H54 (cell line): ENCODE data around the gene GRK6.
A peak's percentile ranks its signal among the peaks of the same experiment; 100 is the strongest.

Source experiments
- DNase-seq: peaks from one replicate; pipeline ENCODE4 v3.0.0; 2011; ENCODE audit warnings: low spot score, mixed read lengths; ENCODE audit not compliant: insufficient read length
- FAIRE-seq: peaks from 3 replicates; lab custom pipeline; 2011; peaks lifted over from hg19 to GRCh38; lab: Jason Lieb, UNC
- POLR2A ChIP-seq: IDR thresholded peaks from 2 replicates; pipeline ENCODE4 v1.6.1; 2011; ENCODE audit warnings: low read depth, mild to moderate bottlenecking, low read length

Gene GRK6

GRCh38 chr5:177453852-177454396, 27.4 kb downstream of the GRK6 start:
- FAIRE-seq (no peak), DNase-seq (no peak)
- no peak for TF ChIP-seq POLR2A

GRCh38 chr5:177454397-177455035, 28.0 kb downstream of the GRK6 start:
- FAIRE-seq (no peak), DNase-seq (peak; percentile 87)
- no peak for TF ChIP-seq POLR2A

GRCh38 chr5:177455036-177455660, 28.7 kb downstream of the GRK6 start:
- no peak for DNase-seq
- FAIRE-seq = no peak
- TF ChIP-seq POLR2A = no peak

- peak; percentile 97 for DNase-seq
- no peak for TF ChIP-seq POLR2A
- FAIRE-seq = no peak
These were observed 29.4 kb downstream of the GRK6 start for GRCh38 chr5:177455661-177456590.

GRCh38 chr5:177456591-177456964, 30.1 kb downstream of the GRK6 start:
- FAIRE-seq (no peak), DNase-seq (no peak)

GRCh38 chr5:177456976-177457851, 30.7 kb downstream of the GRK6 start:
- no peak for TF ChIP-seq POLR2A
- FAIRE-seq (peak; percentile 91), DNase-seq (peak; percentile 100)

More at GRCh38 chr5:177456591-177456964, 30.1 kb downstream of the GRK6 start:
- no peak for TF ChIP-seq POLR2A

- no peak for FAIRE-seq
- DNase-seq = no peak
- TF ChIP-seq POLR2A = no peak
These were observed 31.6 kb downstream of the GRK6 start for GRCh38 chr5:177457852-177458681.

- FAIRE-seq (no peak), DNase-seq (peak; percentile 74)
- TF ChIP-seq POLR2A = no peak
These were observed 32.5 kb downstream of the GRK6 start for GRCh38 chr5:177458912-177459350.

- DNase-seq (no peak), FAIRE-seq (no peak)
- TF ChIP-seq POLR2A = no peak
These were observed 32.9 kb downstream of the GRK6 start for GRCh38 chr5:177459357-177459756.

- FAIRE-seq = no peak
- no peak for TF ChIP-seq POLR2A
- no peak for DNase-seq
These were observed 33.5 kb downstream of the GRK6 start for GRCh38 chr5:177459819-177460628.

GRCh38 chr5:177462021-177462670, 35.7 kb downstream of the GRK6 start:
- TF ChIP-seq POLR2A = no peak
- DNase-seq (no peak), FAIRE-seq (no peak)

- no peak for FAIRE-seq
- DNase-seq = no peak
- no peak for TF ChIP-seq POLR2A
These were observed 38.6 kb downstream of the GRK6 start for GRCh38 chr5:177465044-177465443.
